Adrenal gland (tissue), 12 donors: ENCODE results near the gene G3BP2. TPM values are rescaled to one million over a fixed set of nuclear protein-coding genes. Genes with fewer than 3 reads are reported as not detected.

Experiments
- DNase-seq, 7 donors: peaks; one replicate each; pipeline ENCODE4 v3.0.0-alpha.2; 2019 to 2020
- H3K27ac ChIP-seq, 5 donors: fragments of 200-600 bp; sonication (generic) in 4 of 5; 1 replicate in 3 of 5; 2 replicates in 2 of 5; pipeline versions ENCODE4 v1.5.1 to v1.8.0; 2016 to 2020; ENCODE audit warnings: mild to moderate bottlenecking in 1 of 5
- H3K27me3 ChIP-seq: fragments of 200-600 bp; 2 replicates; pipeline ENCODE4 v1.8.0; 2021
- H3K36me3 ChIP-seq, 2 donors: fragments of 200-600 bp; replicated peaks in 1 of 2; 1 replicate in 1 of 2; 2 replicates in 1 of 2; pipeline versions ENCODE4 v1.5.1 to v1.8.0; 2018 to 2022
- H3K4me1 ChIP-seq, 2 donors: fragments of 200-600 bp; replicated peaks in 1 of 2; 1 replicate in 1 of 2; 2 replicates in 1 of 2; pipeline versions ENCODE4 v1.5.1 to v1.8.0; 2018 to 2021
- H3K4me3 ChIP-seq, 4 donors: fragments of 200-600 bp; sonication (generic) in 3 of 4; one replicate each; pipeline ENCODE4 v1.5.1; 2016 to 2018
- H3K9me3 ChIP-seq, 3 donors: fragments of 200-600 bp; sonication (generic) in 1 of 3; replicated peaks in 1 of 3; 1 replicate in 2 of 3; 2 replicates in 1 of 3; pipeline versions ENCODE4 v1.5.1 to v1.8.0; 2016 to 2021
- POLR2A ChIP-seq, 2 donors: fragments of 450-650 bp; IDR thresholded peaks; one replicate each; pipeline ENCODE4 v1.6.1; 2017; ENCODE audit warnings: antibody characterized with exemption in 2 of 2, mild to moderate bottlenecking in 2 of 2, moderate library complexity in 1 of 2
- WGBS, 4 donors: extraction: QIAGEN DNeasy Blood & Tissue Kit in 2 of 4; methylation state at CpG; one replicate each; pipeline versions ENCODE4 v1.1.5 to v1.1.7; 2013 to 2017; 5-methylcytosine and 5-hydroxymethylcytosine counted together
- intact Hi-C, 2 donors: fragments of 100-400 bp; cut with DNase I; formaldehyde crosslinking; loops; one replicate each; pipeline versions ENCODE4 v1.14.1 to v1.15.0; 2022 to 2023
- polyA plus RNA-seq, 3 donors: library from polyadenylated mRNA; stranded (reverse); fragments of 200-250 nt in 2 of 3; fragments of 350-450 nt in 1 of 3; fragmentation: Illumina TruSeq in 1 of 3; extraction: RNeasy Lipid Tissue Mini Kit (QIAGEN cat#74804) in 1 of 3; gene quantifications; one replicate each; pipeline ENCODE4 v1.2.3, GENCODE V29; 2013 to 2014
- total RNA-seq, 9 donors: library from RNA; depleted of rRNA in 4 of 9; stranded (reverse); fragments of >200 nt in 4 of 9; fragments of 120-200 nt in 1 of 9; fragmentation: NEBNext Ultra II Directional in 1 of 9; extraction: Animal tissue kit (Norgen Biotek cat#: 25700) in 1 of 9; gene quantifications; one replicate each; pipeline versions ENCODE4 v1.1.0 to v1.2.4, GENCODE V29; 2013 to 2023
- TF ChIP-seq, protein P1 (sequence below), 6 experiments: fragments of 450-650 bp in 4 of 6; fragments of 200-600 bp in 2 of 6; sonication (generic) in 1 of 6; IDR thresholded peaks; 1 replicate in 5 of 6; 2 replicates in 1 of 6; pipeline versions ENCODE4 v1.5.1 to v1.8.0; 2016 to 2021; ENCODE audit warnings: antibody characterized with exemption in 6 of 6, mild to moderate bottlenecking in 2 of 6, moderate library complexity in 1 of 6
- donor health status: healthy with polysubstance abuse.
- donor health status: Bipolar disorder and iron deficiency.
- donor health status: DM: yes; HTN: yes; CAD: no.
- donor health status: DM: no; HTN: no; CAD: no.
- donor health status: DM: no; HTN: no; CAD: no.
- donor health status: DM: yes; HTN: yes; CAD: no.

G3BP2 gene
- total and polyA plus RNA-seq, 12 donors: 10.0 to 215 (median 114) TPM

GRCh38 chr4:75685546-75686189, 12.5 kb upstream of the G3BP2 start:
- no peak for DNase-seq
- no peak for TF ChIP-seq POLR2A (IDR thresholded peaks at IDR 0.05)
- TF ChIP-seq, protein P1, sequence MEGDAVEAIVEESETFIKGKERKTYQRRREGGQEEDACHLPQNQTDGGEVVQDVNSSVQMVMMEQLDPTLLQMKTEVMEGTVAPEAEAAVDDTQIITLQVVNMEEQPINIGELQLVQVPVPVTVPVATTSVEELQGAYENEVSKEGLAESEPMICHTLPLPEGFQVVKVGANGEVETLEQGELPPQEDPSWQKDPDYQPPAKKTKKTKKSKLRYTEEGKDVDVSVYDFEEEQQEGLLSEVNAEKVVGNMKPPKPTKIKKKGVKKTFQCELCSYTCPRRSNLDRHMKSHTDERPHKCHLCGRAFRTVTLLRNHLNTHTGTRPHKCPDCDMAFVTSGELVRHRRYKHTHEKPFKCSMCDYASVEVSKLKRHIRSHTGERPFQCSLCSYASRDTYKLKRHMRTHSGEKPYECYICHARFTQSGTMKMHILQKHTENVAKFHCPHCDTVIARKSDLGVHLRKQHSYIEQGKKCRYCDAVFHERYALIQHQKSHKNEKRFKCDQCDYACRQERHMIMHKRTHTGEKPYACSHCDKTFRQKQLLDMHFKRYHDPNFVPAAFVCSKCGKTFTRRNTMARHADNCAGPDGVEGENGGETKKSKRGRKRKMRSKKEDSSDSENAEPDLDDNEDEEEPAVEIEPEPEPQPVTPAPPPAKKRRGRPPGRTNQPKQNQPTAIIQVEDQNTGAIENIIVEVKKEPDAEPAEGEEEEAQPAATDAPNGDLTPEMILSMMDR (IDR thresholded peaks at IDR 0.05): no peak
- H3K27me3 ChIP-seq: no peaks in the 10 kb centered on the region
- no peak overlapping the region for H3K27ac ChIP-seq
- H3K36me3 ChIP-seq: no peaks in the 10 kb centered on the region
- H3K4me1 ChIP-seq: no peaks in the 10 kb centered on the region
- H3K9me3 ChIP-seq: no peaks in the 10 kb centered on the region
- WGBS, 4 donors: 72 to 81% (median 79%) methylated on average over 2 of the region's 2 CpGs
- intact Hi-C loops: no loop called here
- H3K4me3 ChIP-seq: no peak overlapping the region

DNA sequence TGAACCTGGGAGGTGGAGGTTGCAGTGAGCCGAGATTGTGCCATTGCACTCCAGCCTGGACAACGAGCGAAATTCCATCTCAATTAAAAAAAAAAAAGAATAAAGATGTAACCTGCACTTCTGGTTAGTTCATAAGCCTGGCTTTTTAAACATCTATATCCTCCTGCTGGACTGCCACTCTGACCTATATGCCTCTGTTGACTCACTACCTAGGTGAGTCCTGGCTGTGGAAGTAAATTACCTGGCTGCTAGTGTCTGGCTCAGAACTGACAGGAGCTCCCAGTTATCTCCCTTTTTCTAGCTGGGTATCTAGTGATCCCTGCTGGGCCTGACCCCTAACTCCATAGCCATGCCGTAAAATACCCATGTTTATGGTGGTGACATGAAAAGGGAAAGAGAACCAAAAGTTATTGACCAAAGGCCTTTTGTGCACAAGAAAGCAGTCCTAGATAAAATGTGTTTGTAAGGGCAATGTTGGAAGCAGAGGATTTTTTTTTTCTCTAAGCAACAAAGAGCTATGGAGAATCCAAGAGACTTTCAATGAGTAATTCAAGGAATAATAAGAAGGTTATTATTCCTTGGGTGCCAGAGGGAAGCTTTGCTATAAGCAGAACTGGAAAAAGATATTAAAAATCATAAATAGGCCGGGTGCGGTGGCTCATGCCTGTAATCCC, 10.4 kb upstream of the G3BP2 start:
- intact Hi-C loops: no loop called here
- no peak overlapping the region for H3K4me3 ChIP-seq
- H3K36me3 ChIP-seq: no peaks in the 10 kb centered on the region
- H3K4me1 ChIP-seq: no peaks in the 10 kb centered on the region
- WGBS, 4 donors: 92 to 98% (median 97%) methylated on average over 6 of the region's 6 CpGs
- no peak for DNase-seq
- no peaks in the 10 kb centered on the region for H3K9me3 ChIP-seq
- no peak for TF ChIP-seq POLR2A (IDR thresholded peaks at IDR 0.05)
- TF ChIP-seq, protein P1 (IDR thresholded peaks at IDR 0.05): no peak
- no peak overlapping the region for H3K27ac ChIP-seq
- H3K27me3 ChIP-seq: no peaks in the 10 kb centered on the region

- DNase-seq: no peak
- intact Hi-C loops: loop anchor here (5.0 to 10.0 kb wide), 2 partner anchors 37 to 45 kb away; partner anchors contain the start of gene USO1 (in 1 of the 2)
- Histone ChIP-seq H3K4me1 (no peaks in the 10 kb centered on the region), H3K4me3 (no peak overlapping the region), H3K27me3 (no peaks in the 10 kb centered on the region), H3K36me3 (no peaks in the 10 kb centered on the region), H3K9me3 (no peaks in the 10 kb centered on the region), H3K27ac (no peak overlapping the region)
- 78 to 81% (median 81%) methylated on average over 3 of the region's 3 CpGs for WGBS, 4 donors
- TF ChIP-seq, protein P1 (IDR thresholded peaks at IDR 0.05): no peak
- no peak for TF ChIP-seq POLR2A (IDR thresholded peaks at IDR 0.05)
Measured at GRCh38 chr4:75679876-75680575, 6.8 kb upstream of the G3BP2 start.

- H3K27ac ChIP-seq: no peak overlapping the region
- no peak overlapping the region for H3K4me3 ChIP-seq
- DNase-seq: no peak
- no peaks in the 10 kb centered on the region for H3K27me3 ChIP-seq
- TF ChIP-seq POLR2A (IDR thresholded peaks at IDR 0.05): no peak
- TF ChIP-seq, protein P1 (IDR thresholded peaks at IDR 0.05): no peak
- H3K9me3 ChIP-seq: no peaks in the 10 kb centered on the region
- H3K36me3 ChIP-seq: no peaks in the 10 kb centered on the region
- intact Hi-C loops: loop anchor here (5.0 to 10.0 kb wide), 2 partner anchors 38 to 46 kb away; partner anchors contain the start of gene USO1 (in 1 of the 2)
- peaks cover 3 to 4% of the 10 kb centered on the region in 2 donors for H3K4me1 ChIP-seq
Measured at GRCh38 chr4:75678965-75679364, 5.8 kb upstream of the G3BP2 start.
